Activated CD4-positive, alpha-beta T cell treated with anti-CD3 and anti-CD28 coated beads, Interleukin-2, amount 10 ng/mL, durations not matched to agents 24 days and 14 days (primary cell): ENCODE results near the gene SMIM36. TPM values are rescaled to one million over a fixed set of nuclear protein-coding genes. Genes with fewer than 3 reads are reported as not detected.
"Not testable (repeated sequence)": the region's sequence is repeated elsewhere in the genome, so short reads cannot be mapped to it uniquely, and the experiment has no call there.

ENCODE experiments used
- DNase-seq: peaks from one replicate; pipeline ENCODE4 v3.0.0; 2022
- H3K27ac Mint-ChIP-seq: one replicate; pipeline ENCODE4 v1.8.0; 2022; ENCODE audit warnings: mild to moderate bottlenecking, mixed read lengths
- H3K27me3 Mint-ChIP-seq: one replicate; pipeline ENCODE4 v1.8.0; 2022; ENCODE audit warnings: mixed read lengths
- H3K36me3 Mint-ChIP-seq: one replicate; pipeline ENCODE4 v1.8.0; 2022; ENCODE audit warnings: low read depth, mild to moderate bottlenecking, mixed read lengths
- H3K4me1 Mint-ChIP-seq: one replicate; pipeline ENCODE4 v1.8.0; 2021; ENCODE audit warnings: mixed read lengths
- H3K4me3 Mint-ChIP-seq: one replicate; pipeline ENCODE4 v1.8.0; 2022; ENCODE audit warnings: mild to moderate bottlenecking, moderate library complexity, mixed read lengths
- H3K9me3 Mint-ChIP-seq: one replicate; pipeline ENCODE4 v1.8.0; 2021; ENCODE audit warnings: mixed read lengths
- intact Hi-C: fragments of 100-400 bp; cut with micrococcal nuclease; formaldehyde crosslinking; loops from one replicate; pipeline ENCODE4 v1.15.1; 2023
- total RNA-seq: library from RNA; stranded (reverse); gene quantifications from 2 replicates; pipeline ENCODE4 v1.2.3, GENCODE V29; 2022

SMIM36 gene
- total RNA-seq, 1 donor from 2014 or later: not detected

GRCh38 chr17:55490376-55490775, 20.9 kb downstream of the SMIM36 start:
- intact Hi-C loops: no loop called here
- Mint-ChIP-seq H3K9me3 (no peaks in the 10 kb centered on the region), H3K36me3 (no peaks in the 10 kb centered on the region), H3K27me3 (peaks cover 25% of the 10 kb centered on the region), H3K4me1 (no peaks in the 10 kb centered on the region), H3K4me3 (no peak overlapping the region), H3K27ac (no peak overlapping the region)
- no peak for DNase-seq

GRCh38 chr17:55487695-55488432, 23.4 kb downstream of the SMIM36 start:
- Mint-ChIP-seq H3K36me3 (no peaks in the 10 kb centered on the region), H3K27ac (no peak overlapping the region), H3K9me3 (no peaks in the 10 kb centered on the region), H3K4me3 (no peak overlapping the region), H3K27me3 (peaks cover 23% of the 10 kb centered on the region), H3K4me1 (no peaks in the 10 kb centered on the region)
- DNase-seq: no peak
- intact Hi-C loops: no loop called here

GRCh38 chr17:55484575-55484974, 26.7 kb downstream of the SMIM36 start:
- intact Hi-C loops: no loop called here
- Mint-ChIP-seq H3K4me3 (no peak overlapping the region), H3K27ac (no peak overlapping the region), H3K36me3 (no peaks in the 10 kb centered on the region), H3K27me3 (peaks cover 18% of the 10 kb centered on the region), H3K4me1 (no peaks in the 10 kb centered on the region), H3K9me3 (no peaks in the 10 kb centered on the region)
- DNase-seq: no peak

- Mint-ChIP-seq H3K27me3 (peaks cover 25% of the 10 kb centered on the region), H3K4me1 (no peaks in the 10 kb centered on the region), H3K27ac (no peak overlapping the region), H3K9me3 (no peaks in the 10 kb centered on the region), H3K4me3 (no peak overlapping the region), H3K36me3 (no peaks in the 10 kb centered on the region)
- intact Hi-C loops: no loop called here
- no peak for DNase-seq
Measured at GRCh38 chr17:55482591-55483389, 28.5 kb downstream of the SMIM36 start.

GRCh38 chr17:55480631-55481315, 30.5 kb downstream of the SMIM36 start:
- Mint-ChIP-seq H3K27me3 (peaks cover 24% of the 10 kb centered on the region), H3K4me3 (no peak overlapping the region), H3K4me1 (no peaks in the 10 kb centered on the region), H3K36me3 (no peaks in the 10 kb centered on the region), H3K27ac (no peak overlapping the region), H3K9me3 (no peaks in the 10 kb centered on the region)
- no peak for DNase-seq
- intact Hi-C loops: no loop called here

GRCh38 chr17:55479903-55480302, 31.3 kb downstream of the SMIM36 start:
- intact Hi-C loops: no loop called here
- no peaks in the 10 kb centered on the region for H3K36me3 Mint-ChIP-seq

GRCh38 chr17:55478971-55479370, 32.3 kb downstream of the SMIM36 start:
- Mint-ChIP-seq H3K36me3 (no peaks in the 10 kb centered on the region), H3K27me3 (peaks cover 21% of the 10 kb centered on the region), H3K4me3 (no peak overlapping the region), H3K9me3 (no peaks in the 10 kb centered on the region), H3K4me1 (no peaks in the 10 kb centered on the region), H3K27ac (no peak overlapping the region)
- intact Hi-C loops: no loop called here
- no peak for DNase-seq

More at GRCh38 chr17:55479903-55480302, 31.3 kb downstream of the SMIM36 start:
- Mint-ChIP-seq H3K27me3 (peaks cover 24% of the 10 kb centered on the region), H3K4me3 (no peak overlapping the region), H3K4me1 (no peaks in the 10 kb centered on the region), H3K9me3 (no peaks in the 10 kb centered on the region), H3K27ac (no peak overlapping the region)
- DNase-seq: no peak

- intact Hi-C loops: no loop called here
Measured at GRCh38 chr17:55466671-55467070, 44.6 kb downstream of the SMIM36 start.

GRCh38 chr17:55465771-55466170, 45.5 kb downstream of the SMIM36 start:
- H3K4me3 Mint-ChIP-seq, H3K4me1 Mint-ChIP-seq, H3K36me3 Mint-ChIP-seq, intact Hi-C loops, DNase-seq, H3K9me3 Mint-ChIP-seq, H3K27me3 Mint-ChIP-seq, H3K27ac Mint-ChIP-seq: not testable (repeated sequence)

More at GRCh38 chr17:55466671-55467070, 44.6 kb downstream of the SMIM36 start:
- no peak overlapping the region for H3K27ac Mint-ChIP-seq
- no peaks in the 10 kb centered on the region for H3K9me3 Mint-ChIP-seq
- peaks cover 7% of the 10 kb centered on the region for H3K4me1 Mint-ChIP-seq
- no peaks in the 10 kb centered on the region for H3K36me3 Mint-ChIP-seq
- H3K27me3 Mint-ChIP-seq: peaks cover 3% of the 10 kb centered on the region
- H3K4me3 Mint-ChIP-seq: no peak overlapping the region
- no peak for DNase-seq

- Mint-ChIP-seq H3K27ac (peak overlapping the region; percentile 51), H3K27me3 (peaks cover 3% of the 10 kb centered on the region), H3K4me3 (no peak overlapping the region), H3K4me1 (peaks cover 13% of the 10 kb centered on the region), H3K36me3 (no peaks in the 10 kb centered on the region), H3K9me3 (no peaks in the 10 kb centered on the region)
- intact Hi-C loops: no loop called here
- peak; percentile 55 for DNase-seq
Measured at GRCh38 chr17:55463600-55463999, 47.7 kb downstream of the SMIM36 start.

GRCh38 chr17:55462711-55463110, 48.5 kb downstream of the SMIM36 start:
- no peaks in the 10 kb centered on the region for H3K9me3 Mint-ChIP-seq
- H3K27ac Mint-ChIP-seq: no peak overlapping the region
- H3K4me1 Mint-ChIP-seq: peaks cover 21% of the 10 kb centered on the region
- H3K36me3 Mint-ChIP-seq: no peaks in the 10 kb centered on the region
- no peak for DNase-seq
- intact Hi-C loops: no loop called here
- H3K4me3 Mint-ChIP-seq: no peak overlapping the region
- H3K27me3 Mint-ChIP-seq: peaks cover 2% of the 10 kb centered on the region

GRCh38 chr17:55462234-55462633, 49.0 kb downstream of the SMIM36 start:
- H3K27me3 Mint-ChIP-seq: peaks cover 2% of the 10 kb centered on the region
- intact Hi-C loops: no loop called here
- peaks cover 21% of the 10 kb centered on the region for H3K4me1 Mint-ChIP-seq
- no peak overlapping the region for H3K4me3 Mint-ChIP-seq
- H3K27ac Mint-ChIP-seq: no peak overlapping the region
- H3K36me3 Mint-ChIP-seq: no peaks in the 10 kb centered on the region
- no peaks in the 10 kb centered on the region for H3K9me3 Mint-ChIP-seq
- DNase-seq: no peak

- Mint-ChIP-seq H3K9me3 (no peaks in the 10 kb centered on the region), H3K4me3 (no peak overlapping the region), H3K36me3 (no peaks in the 10 kb centered on the region), H3K27ac (peak overlapping the region; percentile 48), H3K4me1 (peaks cover 23% of the 10 kb centered on the region), H3K27me3 (peaks cover 9% of the 10 kb centered on the region)
- intact Hi-C loops: loop anchor here (1.0 to 2.0 kb wide), 2 partner anchors 22 to 37 kb away; no protein-coding TSS in a partner anchor
- peak; percentile 63 for DNase-seq
Measured at GRCh38 chr17:55458978-55459377, 52.3 kb downstream of the SMIM36 start.
